Dermis blood vessel endothelial cell (primary cell): ENCODE results near the gene CADPS2. TPM values are rescaled to one million over a fixed set of nuclear protein-coding genes. Genes with fewer than 3 reads are reported as not detected.
"Not testable (repeated sequence)": the region's sequence is repeated elsewhere in the genome, so short reads cannot be mapped to it uniquely, and the experiment has no call there.

Experiments
- DNase-seq: peaks from one replicate; pipeline ENCODE4 v3.0.0; 2010
- total RNA-seq: library from RNA; depleted of rRNA; stranded (reverse); fragments of >200 nt; gene quantifications from 2 replicates; pipeline ENCODE4 v1.2.3, GENCODE V29; 2014

The CADPS2 gene
- total RNA-seq, 1 donor from 2014 or later: 83.7 TPM

- DNase-seq: no peak
These were observed 36.8 kb downstream of the CADPS2 start for GRCh38 chr7:122849322-122849956.

- peak; percentile 30 for DNase-seq
These were observed 38.3 kb downstream of the CADPS2 start for GRCh38 chr7:122847871-122848473.

- DNase-seq: no peak
These were observed 39.7 kb downstream of the CADPS2 start for GRCh38 chr7:122846591-122846990.

GRCh38 chr7:122845286-122845685 is 41.0 kb downstream of the CADPS2 start:
- no peak for DNase-seq

GRCh38 chr7:122844191-122844988 is 41.9 kb downstream of the CADPS2 start:
- peak; percentile 42 for DNase-seq

GRCh38 chr7:122842971-122843370 is 43.3 kb downstream of the CADPS2 start:
- DNase-seq: no peak

GRCh38 chr7:122836286-122836685 is 50.0 kb downstream of the CADPS2 start:
- not testable (repeated sequence) for DNase-seq

GRCh38 chr7:122834571-122834942 is 51.7 kb downstream of the CADPS2 start:
- DNase-seq: not testable (repeated sequence)

- no peak for DNase-seq
These were observed 52.2 kb downstream of the CADPS2 start for GRCh38 chr7:122833888-122834570.

- DNase-seq: no peak
These were observed 54.8 kb downstream of the CADPS2 start for GRCh38 chr7:122831436-122831835.

GRCh38 chr7:122829962-122830361 is 56.3 kb downstream of the CADPS2 start:
- DNase-seq: no peak

- no peak for DNase-seq
These were observed 58.5 kb downstream of the CADPS2 start for GRCh38 chr7:122827763-122828162.

- no peak for DNase-seq
These were observed 72.4 kb downstream of the CADPS2 start for GRCh38 chr7:122813845-122814244.

- no peak for DNase-seq
These were observed 82.4 kb downstream of the CADPS2 start for GRCh38 chr7:122803851-122804250.

GRCh38 chr7:122803323-122803722 is 82.9 kb downstream of the CADPS2 start:
- peak; percentile 80 for DNase-seq

- DNase-seq: peak; percentile 85
These were observed 83.9 kb downstream of the CADPS2 start for GRCh38 chr7:122802301-122802751.

- DNase-seq: no peak
These were observed 94.2 kb downstream of the CADPS2 start for GRCh38 chr7:122791959-122792545.

- no peak for DNase-seq
These were observed 95.7 kb downstream of the CADPS2 start for GRCh38 chr7:122790591-122790990.

- DNase-seq: no peak
These were observed 96.1 kb downstream of the CADPS2 start for GRCh38 chr7:122790132-122790531.

GRCh38 chr7:122789156-122789555 is 97.1 kb downstream of the CADPS2 start:
- no peak for DNase-seq

- DNase-seq: no peak
These were observed 115.4 kb downstream of the CADPS2 start for GRCh38 chr7:122770686-122771335.

- DNase-seq: no peak
These were observed 117.4 kb downstream of the CADPS2 start for GRCh38 chr7:122768827-122769226.
